Endothelial cell of umbilical vein (primary cell): ENCODE data around the gene MYO1G. TPM values are rescaled to one million over a fixed set of nuclear protein-coding genes. Genes with fewer than 3 reads are reported as not detected.

Experiments used
- BruUV-seq: library from RNA; stranded (reverse); fragments of 400-500 nt; replicated peaks from 2 replicates; lab custom pipeline; 2021; lab: Mats Ljungman, UMichigan
- CTCF ChIA-PET: fragments of 300-600, 350-600 bp; sonication (Branson Sonifier 250); formaldehyde crosslinking; loops from one replicate; lab custom pipeline; 2021; ENCODE audit warnings: antibody characterized with exemption, inconsistent platforms; lab: Charles Lee
- POLR2A ChIA-PET: fragments of 300-600, 350-600 bp; sonication (Branson Sonifier 250); formaldehyde crosslinking; loops from one replicate; lab custom pipeline; 2021; ENCODE audit warnings: antibody characterized with exemption, inconsistent platforms; lab: Charles Lee
- DNase-seq: peaks from one replicate; pipeline ENCODE4 v3.0.0-alpha.2; 2011; ENCODE audit warnings: low read depth, low spot score
- FAIRE-seq: peaks from 2 replicates; lab custom pipeline; 2011; peaks lifted over from hg19 to GRCh38; lab: Jason Lieb, UNC
- H2AFZ ChIP-seq: 2 replicates; pipeline ENCODE4 v1.6.0; 2012; ENCODE audit warnings: low read depth, low read length, control low read depth, inconsistent platforms
- H3K27ac ChIP-seq: 2 replicates; pipeline ENCODE4 v1.5.1; 2011; ENCODE audit warnings: low read depth, mild to moderate bottlenecking, control low read depth, low read length, moderate library complexity; ENCODE audit not compliant: insufficient read depth
- H3K27me3 ChIP-seq, 2 experiments: 2 replicates each; pipeline versions ENCODE4 v1.6.0 to v1.6.1; 2011; ENCODE audit warnings: low read length in 2 of 2, mixed read lengths in 1 of 2; ENCODE audit not compliant: control insufficient read depth in 2 of 2, insufficient read depth in 2 of 2
- H3K36me3 ChIP-seq, 2 experiments: 2 replicates in 1 of 2; 3 replicates in 1 of 2; pipeline ENCODE4 v1.5.1; 2011; ENCODE audit warnings: low read length in 2 of 2, mild to moderate bottlenecking in 1 of 2, moderate library complexity in 1 of 2; ENCODE audit not compliant: control insufficient read depth in 2 of 2, insufficient read depth in 2 of 2; ENCODE audit errors: extremely low read depth in 1 of 2
- H3K4me1 ChIP-seq: 3 replicates; pipeline ENCODE4 v1.5.1; 2011; ENCODE audit warnings: mild to moderate bottlenecking, low read length; ENCODE audit not compliant: control insufficient read depth, insufficient read depth; ENCODE audit errors: extremely low read depth
- H3K4me2 ChIP-seq: 2 replicates; pipeline ENCODE4 v1.6.1; 2011; ENCODE audit warnings: low read length, control low read depth, mixed read lengths; ENCODE audit not compliant: insufficient read depth
- H3K4me3 ChIP-seq, 3 experiments: fragments of 200-600 bp in 1 of 3; sonication (generic), shearing (Covaris generic) in 1 of 3; replicated peaks in 1 of 3; 2 replicates each; pipeline ENCODE4 v1.5.1; 2011 to 2016; ENCODE audit warnings: control low read depth in 3 of 3, low read length in 3 of 3, mild to moderate bottlenecking in 2 of 3, inconsistent platforms in 1 of 3, low read depth in 1 of 3, moderate library complexity in 1 of 3; ENCODE audit not compliant: insufficient read depth in 1 of 3
- H3K79me2 ChIP-seq: 2 replicates; pipeline ENCODE4 v1.6.0; 2012; ENCODE audit warnings: low read length, inconsistent platforms; ENCODE audit not compliant: control insufficient read depth, insufficient read depth
- H3K9ac ChIP-seq: replicated peaks from 2 replicates; pipeline ENCODE3; 2011; ENCODE audit warnings: low read length, control low read depth; ENCODE audit not compliant: insufficient read depth; ENCODE audit errors: extremely low read depth
- H3K9me1 ChIP-seq: replicated peaks from 3 replicates; pipeline ENCODE4 v1.6.0; 2011; ENCODE audit warnings: mild to moderate bottlenecking, low read length; ENCODE audit not compliant: control insufficient read depth, insufficient read depth; ENCODE audit errors: extremely low read depth
- H3K9me3 ChIP-seq: replicated peaks from 2 replicates; pipeline ENCODE4 v1.5.1; 2012; ENCODE audit warnings: low read length, inconsistent platforms; ENCODE audit not compliant: control insufficient read depth, insufficient read depth
- H4K20me1 ChIP-seq: replicated peaks from 2 replicates; pipeline ENCODE3; 2011; ENCODE audit warnings: mild to moderate bottlenecking, low read length; ENCODE audit not compliant: control insufficient read depth, insufficient read depth; ENCODE audit errors: extremely low read depth
- CTCF ChIP-seq, 2 donors: IDR thresholded peaks; 1 replicate in 1 of 2; 2 replicates in 1 of 2; pipeline ENCODE4 v1.5.1; 2011; ENCODE audit warnings: low read length in 2 of 2, mild to moderate bottlenecking in 2 of 2, moderate library complexity in 2 of 2, control low read depth in 1 of 2, inconsistent platforms in 1 of 2, low read depth in 1 of 2; ENCODE audit not compliant: insufficient read depth in 1 of 2; ENCODE audit errors: extremely low read depth in 1 of 2
- EZH2 ChIP-seq: IDR thresholded peaks from 2 replicates; pipeline ENCODE4 v1.6.1; 2012; ENCODE audit warnings: borderline replicate concordance, low read depth, mild to moderate bottlenecking, moderate library complexity, low read length, inconsistent platforms; ENCODE audit not compliant: severe bottlenecking
- FOS ChIP-seq: IDR thresholded peaks from 2 replicates; pipeline ENCODE4 v1.6.1; 2011; ENCODE audit warnings: mild to moderate bottlenecking, low read length, moderate library complexity, borderline replicate concordance; ENCODE audit not compliant: insufficient read depth
- GATA2 ChIP-seq: IDR thresholded peaks from 2 replicates; pipeline ENCODE4 v1.7.0; 2011; ENCODE audit warnings: low read depth, mild to moderate bottlenecking, moderate library complexity, mixed read lengths, low read length; ENCODE audit not compliant: insufficient read length, insufficient read depth
- JUN ChIP-seq: IDR thresholded peaks from 2 replicates; pipeline ENCODE4 v1.6.1; 2011; ENCODE audit warnings: borderline replicate concordance, low read depth; ENCODE audit not compliant: insufficient read length, insufficient read depth
- MAX ChIP-seq: IDR thresholded peaks from 2 replicates; pipeline ENCODE4 v1.6.1; 2011; ENCODE audit not compliant: insufficient read depth, insufficient read length
- MYC ChIP-seq: IDR thresholded peaks from one replicate; pipeline ENCODE4 v1.6.1; 2011; ENCODE audit warnings: mild to moderate bottlenecking, low read depth, low read length
- POLR2A ChIP-seq: IDR thresholded peaks from 2 replicates; pipeline ENCODE4 v1.6.1; 2012; ENCODE audit warnings: low read depth, mild to moderate bottlenecking, control low read depth, low read length
- POLR2AphosphoS5 ChIP-seq: IDR thresholded peaks from 2 replicates; pipeline ENCODE4 v1.6.1; 2012; ENCODE audit warnings: low read depth, mild to moderate bottlenecking, control low read depth, low read length, moderate library complexity; ENCODE audit not compliant: insufficient read depth
- dilution Hi-C: fragments of 300-500 bp; cut with MboI; formaldehyde crosslinking; loops from one replicate; pipeline ENCODE4 v1.15.0; 2019; ENCODE audit warnings: low sequenced_read_pairs; ENCODE audit not compliant: extremely low pct_ligation_motif_present
- intact Hi-C: fragments of 100-400 bp; cut with micrococcal nuclease; formaldehyde crosslinking; loops from one replicate; pipeline ENCODE4 v1.10.0; 2022
- polyA plus RNA-seq, 4 experiments: library from polyadenylated mRNA; depleted of rRNA in 3 of 4; stranded (reverse) in 3 of 4; unstranded in 1 of 4; fragments of >200 nt; gene quantifications; 2 replicates each; pipeline versions ENCODE4 v1.2.1 to v1.2.3, GENCODE V29; 2011 to 2012; ENCODE audit warnings: missing spikeins in 1 of 4
- total RNA-seq: library from RNA; stranded (reverse); gene quantifications from 2 replicates; pipeline ENCODE4 v1.2.3, GENCODE V29; 2021

The MYO1G gene
- total and polyA plus RNA-seq, 2 donors (not counting 3 experiments of a cell fraction or from before 2014, with no cell fraction given) = 0.11 TPM; not detected in 1

- Histone ChIP-seq H3K27me3 (no peaks in the 10 kb centered on the region), H3K4me1 (peaks cover 16% of the 10 kb centered on the region), H3K79me2 (peaks cover 30% of the 10 kb centered on the region), H3K9me1 (no peaks in the 10 kb centered on the region), H3K27ac (no peak overlapping the region), H3K9ac (no peak overlapping the region), H4K20me1 (no peaks in the 10 kb centered on the region), H3K4me3 (no peak overlapping the region), H3K4me2 (no peak overlapping the region), H3K36me3 (peaks cover 14 to 21% of the 10 kb centered on the region in 2 experiments), H3K9me3 (no peaks in the 10 kb centered on the region), H2AFZ (no peak overlapping the region)
- TF ChIP-seq POLR2A = no peak
- no peak for TF ChIP-seq MYC
- no peak for TF ChIP-seq EZH2
- TF ChIP-seq GATA2 = no peak
- TF ChIP-seq MAX = no peak
- no peak for TF ChIP-seq CTCF (IDR thresholded peaks at IDR 0.05; ENCODE audit: extremely low read depth in 1 of 2, insufficient read depth in 1 of 2, low read depth in 1 of 2, low read length in 2 of 2)
- TF ChIP-seq POLR2AphosphoS5 = no peak
- TF ChIP-seq FOS = no peak
- TF ChIP-seq JUN = no peak
- dilution Hi-C loops = no loop called here
- FAIRE-seq (no peak), DNase-seq (no peak)
- intact Hi-C loops = no loop called here
- ChIA-PET POLR2A (interaction anchor here (0.7 to 1.6 kb wide), 3 partner anchors 9 to 31 kb away, joined by 4 to 8 read pairs (median 4); partner anchors contain the start of gene CCM2), CTCF (interaction anchor here (1.3 to 2.7 kb wide), 3 partner anchors 9 to 18 kb away, joined by 6 to 28 read pairs (median 8); partner anchors contain the start of gene CCM2)
- no TSS peak for BruUV-seq
These were observed 4.2 kb upstream of the MYO1G start for GRCh38 chr7:44982970-44983369.
